ENCODE results near the gene LRIT3. TPM values are rescaled to one million over a fixed set of nuclear protein-coding genes. Genes with fewer than 3 reads are reported as not detected.

LRIT3 gene, protein sequence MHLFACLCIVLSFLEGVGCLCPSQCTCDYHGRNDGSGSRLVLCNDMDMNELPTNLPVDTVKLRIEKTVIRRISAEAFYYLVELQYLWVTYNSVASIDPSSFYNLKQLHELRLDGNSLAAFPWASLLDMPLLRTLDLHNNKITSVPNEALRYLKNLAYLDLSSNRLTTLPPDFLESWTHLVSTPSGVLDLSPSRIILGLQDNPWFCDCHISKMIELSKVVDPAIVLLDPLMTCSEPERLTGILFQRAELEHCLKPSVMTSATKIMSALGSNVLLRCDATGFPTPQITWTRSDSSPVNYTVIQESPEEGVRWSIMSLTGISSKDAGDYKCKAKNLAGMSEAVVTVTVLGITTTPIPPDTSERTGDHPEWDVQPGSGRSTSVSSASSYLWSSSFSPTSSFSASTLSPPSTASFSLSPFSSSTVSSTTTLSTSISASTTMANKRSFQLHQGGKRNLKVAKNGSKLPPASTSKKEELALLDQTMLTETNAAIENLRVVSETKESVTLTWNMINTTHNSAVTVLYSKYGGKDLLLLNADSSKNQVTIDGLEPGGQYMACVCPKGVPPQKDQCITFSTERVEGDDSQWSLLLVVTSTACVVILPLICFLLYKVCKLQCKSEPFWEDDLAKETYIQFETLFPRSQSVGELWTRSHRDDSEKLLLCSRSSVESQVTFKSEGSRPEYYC
- total RNA-seq = 0.15 and 0.32 TPM in 2 replicates

DNA sequence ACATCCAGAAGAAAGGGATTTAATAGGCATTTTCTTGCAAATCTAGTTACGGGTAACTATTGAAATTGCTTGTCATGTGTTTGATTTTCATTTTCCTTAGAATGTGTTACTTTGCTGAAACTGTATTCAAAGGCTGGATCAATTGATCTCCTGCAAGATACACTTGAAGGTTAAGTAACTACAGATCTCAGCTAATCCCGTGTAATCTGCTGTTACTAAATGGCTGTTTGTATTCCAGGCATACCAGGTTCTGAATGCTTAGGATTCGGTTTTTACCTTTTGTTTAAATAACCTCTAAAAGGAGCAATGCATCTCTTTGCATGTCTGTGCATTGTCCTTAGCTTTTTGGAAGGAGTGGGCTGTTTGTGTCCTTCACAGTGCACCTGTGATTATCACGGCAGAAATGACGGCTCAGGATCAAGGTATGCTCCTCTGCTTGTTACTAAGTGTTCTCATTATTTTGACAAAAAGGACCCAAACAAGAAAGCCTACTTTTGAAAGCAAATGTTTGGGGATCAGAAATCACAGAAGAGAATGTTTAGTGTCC lies at the start of gene LRIT3:
TSS of gene LRIT3 (plus strand) at position 212 of the 547 bp plus-strand sequence. CDS start at position 307, 95 bp downstream.
- intact Hi-C loops (cut with micrococcal nuclease) = no loop called here

- intact Hi-C loops (cut with micrococcal nuclease) = no loop called here
These were observed 49.0 kb upstream of the LRIT3 start for GRCh38 chr4:109798866-109799265.

DNA sequence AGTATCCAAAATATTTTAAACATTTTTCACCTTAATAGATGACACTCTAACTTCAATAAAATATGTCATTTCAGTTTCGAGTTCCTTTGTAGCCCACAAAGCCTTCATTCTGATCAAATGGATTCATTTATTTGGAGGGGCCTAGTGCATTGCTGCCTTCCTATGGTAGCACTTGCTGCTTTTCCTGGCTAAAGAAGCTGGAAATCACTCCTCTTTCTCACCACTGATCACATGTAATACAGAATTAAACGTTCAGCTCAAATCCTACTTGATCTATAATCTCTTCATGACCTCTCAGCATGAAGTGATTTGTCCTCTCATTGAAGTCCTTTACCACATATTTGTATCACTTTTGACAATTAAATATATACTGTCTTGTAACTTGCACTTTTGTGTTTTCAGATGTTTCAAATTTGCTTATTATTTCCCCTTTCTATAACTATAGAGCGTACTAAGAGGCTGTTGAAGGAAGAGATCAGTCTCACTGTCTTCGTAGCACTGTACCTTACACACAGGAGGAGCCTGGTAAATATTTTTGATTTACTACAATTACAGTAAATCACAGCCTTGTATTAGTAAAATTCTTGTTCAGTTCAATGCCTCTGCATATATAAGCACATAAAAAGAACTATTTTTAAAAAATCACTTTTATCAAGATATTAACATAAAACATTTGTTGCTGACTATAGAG lies 46.7 kb upstream of the LRIT3 start:
- intact Hi-C loops (cut with micrococcal nuclease) = no loop called here

GRCh38 chr4:109801895-109802319 lies 46.0 kb upstream of the LRIT3 start, which contains the start of gene CFI:
Gene CFI (minus strand): TSS chr4:109801999. CDS start chr4:109801971, 28 bp downstream.
- intact Hi-C loops (cut with micrococcal nuclease) = no loop called here

DNA sequence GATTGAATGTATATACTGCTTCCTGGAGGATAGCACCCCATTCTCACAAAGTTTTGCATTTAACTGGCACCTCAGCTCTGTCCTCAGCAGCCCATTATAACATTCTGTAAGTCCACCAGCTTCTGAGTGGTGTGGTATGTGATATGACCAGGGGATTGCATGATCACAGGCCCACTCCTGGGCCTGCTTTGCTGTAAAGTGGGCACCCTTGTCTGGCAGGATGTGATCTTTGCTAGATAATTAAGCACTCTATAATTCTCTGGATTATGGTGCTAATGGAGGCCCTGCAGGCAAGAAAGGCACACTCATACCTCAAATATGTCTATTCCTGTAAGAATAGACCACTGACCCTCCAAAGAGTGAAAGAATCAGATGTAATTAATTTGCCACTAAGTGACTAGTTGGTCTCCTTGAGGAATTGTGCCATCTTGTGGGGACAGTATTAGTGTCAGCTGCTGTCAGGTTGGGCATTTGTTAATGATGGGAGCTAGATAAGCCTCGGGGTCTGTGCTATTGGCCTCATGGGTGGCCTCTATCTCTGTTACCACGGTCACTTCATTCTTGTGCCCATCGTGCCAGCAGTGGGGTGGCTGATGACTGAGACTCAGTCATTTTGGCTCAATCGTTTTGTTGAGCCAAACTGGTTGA lies 43.9 kb upstream of the LRIT3 start:
- intact Hi-C loops (cut with micrococcal nuclease) = loop anchor here (1.0 kb wide), 2 partner anchors 377 to 382 kb away; no protein-coding TSS in a partner anchor

DNA sequence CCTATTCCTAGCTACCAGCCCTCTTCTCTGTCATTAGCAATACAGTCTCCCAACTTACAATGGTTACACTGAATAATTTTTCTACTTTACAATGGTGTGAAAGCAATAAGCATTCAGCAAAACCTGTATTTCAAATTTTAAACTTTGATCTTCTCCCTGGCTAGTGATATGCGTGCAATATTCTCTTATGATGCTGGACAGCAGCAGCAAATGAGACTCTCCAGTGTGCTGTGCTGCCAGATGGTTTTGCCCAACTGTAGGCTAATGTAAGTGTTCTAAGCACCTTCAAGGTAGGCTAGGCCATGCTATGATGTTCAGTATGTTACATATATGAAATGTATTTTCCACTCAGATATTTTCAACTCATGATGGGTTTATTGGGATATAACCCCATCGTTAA lies 38.3 kb upstream of the LRIT3 start:
- intact Hi-C loops (cut with micrococcal nuclease) = loop anchor here (10.0 kb wide), 2 partner anchors 835 to 1695 kb away; no protein-coding TSS in a partner anchor

DNA sequence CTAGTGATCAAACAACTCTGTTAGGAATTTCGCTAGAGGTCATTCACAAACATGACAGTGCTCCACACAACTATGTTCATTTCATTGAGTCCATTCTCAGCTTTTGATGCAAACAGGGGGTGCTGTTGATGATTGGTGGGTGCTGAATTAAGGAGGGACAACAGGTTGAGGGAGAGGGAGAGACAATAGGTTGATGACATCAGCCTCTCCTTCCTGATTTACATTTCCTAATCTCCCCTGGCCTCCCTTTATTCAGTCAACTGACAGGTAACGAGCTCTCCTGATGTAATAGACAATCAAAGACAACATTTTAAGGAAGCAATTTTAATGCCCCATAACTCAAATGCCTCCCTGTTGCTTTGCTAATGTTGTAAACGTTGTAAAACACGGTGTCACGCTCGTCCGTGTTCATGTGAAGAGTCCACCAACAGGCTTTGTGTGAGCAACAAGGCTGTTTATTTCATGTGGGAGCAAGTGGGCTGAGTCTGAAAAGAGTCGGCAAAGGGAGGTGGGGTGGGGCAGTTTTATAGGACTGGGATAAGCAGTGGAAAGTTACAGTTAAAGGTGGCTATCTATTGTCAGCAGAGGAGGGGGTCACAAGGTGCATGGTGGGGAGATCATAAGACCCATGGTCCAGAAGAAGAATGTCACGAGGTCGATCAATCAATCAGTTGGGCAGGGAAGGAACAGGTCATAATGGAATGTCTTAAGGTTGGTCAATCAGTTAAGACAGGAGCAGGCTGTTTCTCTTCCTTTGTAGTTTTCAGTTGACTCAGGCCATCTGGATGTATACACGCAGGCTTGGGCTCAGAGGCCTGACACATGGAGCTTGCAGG lies 37.1 kb upstream of the LRIT3 start:
- intact Hi-C loops (cut with micrococcal nuclease) = loop anchor here (10.0 kb wide), 2 partner anchors 836 to 1696 kb away; no protein-coding TSS in a partner anchor

DNA sequence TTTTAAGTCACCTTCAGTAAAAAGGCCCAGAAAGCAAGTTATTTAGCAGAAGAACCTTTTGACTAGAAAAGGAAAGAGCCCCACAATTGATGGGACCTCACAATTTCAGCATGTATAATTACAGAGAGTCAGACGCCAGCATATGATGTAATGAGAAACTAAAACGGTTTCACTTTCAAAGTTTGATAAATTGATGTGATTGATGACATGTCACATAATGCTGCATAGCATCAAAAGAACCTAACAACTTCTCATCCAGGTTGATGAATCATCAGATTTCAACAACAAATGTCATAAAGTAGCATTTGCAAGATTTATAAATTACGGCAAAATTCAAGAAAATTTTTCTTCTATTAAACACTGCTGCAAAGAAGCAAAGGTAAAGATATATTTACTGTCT lies 36.2 kb upstream of the LRIT3 start:
- intact Hi-C loops (cut with micrococcal nuclease) = loop anchor here (10.0 kb wide), 2 partner anchors 837 to 1697 kb away; no protein-coding TSS in a partner anchor

DNA sequence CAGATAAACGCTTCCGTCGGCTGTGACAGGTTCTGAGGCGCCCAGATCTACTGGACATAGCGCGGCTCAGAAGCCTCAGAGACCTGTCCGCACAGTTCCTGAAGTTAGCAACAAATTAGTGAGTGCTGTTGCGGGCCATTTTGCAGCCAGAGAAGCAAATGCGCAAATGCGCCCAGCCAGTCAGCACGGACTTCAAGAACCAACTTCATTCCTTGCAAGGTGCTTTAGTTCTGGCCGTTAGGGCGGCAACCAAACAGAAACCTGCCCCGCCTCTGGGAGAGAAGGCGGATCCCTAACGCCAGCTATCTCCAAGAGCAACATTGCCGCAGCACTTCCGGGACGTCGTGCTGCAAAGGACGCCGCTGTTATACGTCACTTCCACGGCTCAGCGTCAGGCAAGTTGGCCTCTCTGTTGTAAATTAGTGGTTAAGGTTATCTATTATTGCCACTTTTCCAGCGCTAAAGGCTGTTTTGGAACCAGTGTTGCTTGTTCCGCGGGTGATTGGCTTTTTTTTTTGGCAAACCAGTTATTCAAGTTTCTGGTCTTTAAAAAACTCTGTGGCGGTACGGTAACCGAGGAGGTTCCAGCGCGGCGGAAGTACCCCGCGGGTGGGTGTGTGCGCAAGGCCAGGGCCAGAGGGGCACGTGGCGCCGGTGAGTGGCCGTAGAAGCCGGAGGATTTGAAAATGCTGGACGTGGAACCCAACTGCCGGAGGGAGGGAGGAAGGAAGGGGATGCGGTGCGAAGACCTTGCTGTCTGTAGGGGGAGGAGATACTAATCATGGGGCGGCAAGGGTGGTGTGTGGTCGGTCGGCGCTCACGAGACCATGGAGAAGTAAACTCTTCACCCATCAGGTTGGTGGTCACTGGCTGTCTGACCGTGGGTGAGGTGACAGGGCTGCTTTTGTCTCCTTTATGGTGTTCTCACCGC lies 32.5 kb upstream of the LRIT3 start, which contains the start of gene GAR1:
TSS of gene GAR1 (plus strand) at position 612 of the 931 bp plus-strand sequence. CDS start 403 bp downstream, outside the sequence.
- intact Hi-C loops (cut with micrococcal nuclease) = loop anchor here (1.0 to 10.0 kb wide), 19 partner anchors 11 to 1883 kb away; partner anchors contain the start of genes CASP6, CYP2U1, HADH and LEF1

- intact Hi-C loops (cut with micrococcal nuclease) = loop anchor here (1.0 to 10.0 kb wide), 10 partner anchors 10 to 1884 kb away; partner anchors contain the start of genes CYP2U1, LEF1 and OSTC
These were observed 31.8 kb upstream of the LRIT3 start for GRCh38 chr4:109816082-109816442.

DNA sequence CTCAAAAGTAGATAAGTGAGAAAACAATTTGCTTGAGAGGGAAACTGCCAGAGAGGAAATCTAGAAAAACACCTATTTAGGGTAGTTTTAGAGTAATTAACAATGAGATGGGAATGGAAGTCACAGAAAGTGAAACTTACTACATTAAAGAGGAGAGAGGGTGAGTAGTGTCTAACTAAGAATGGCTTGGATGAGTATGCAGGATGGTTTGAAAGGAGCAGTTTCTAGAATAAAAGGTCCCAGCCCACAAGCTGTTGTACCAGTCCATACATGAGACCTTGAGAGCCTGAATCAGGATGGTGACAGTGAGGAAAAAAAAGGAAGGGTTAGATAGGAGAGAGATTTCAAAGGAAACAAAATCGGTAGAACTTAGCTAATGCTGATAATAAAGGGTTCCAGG lies 31.0 kb upstream of the LRIT3 start:
- intact Hi-C loops (cut with micrococcal nuclease) = loop anchor here (1.0 to 10.0 kb wide), 10 partner anchors 9 to 1885 kb away; partner anchors contain the start of genes CYP2U1, LEF1 and OSTC

- intact Hi-C loops (cut with micrococcal nuclease) = loop anchor here (5.0 to 10.0 kb wide), 8 partner anchors 239 to 1886 kb away; partner anchors contain the start of genes CYP2U1, LEF1 and OSTC
These were observed 29.6 kb upstream of the LRIT3 start for GRCh38 chr4:109818268-109818667.

DNA sequence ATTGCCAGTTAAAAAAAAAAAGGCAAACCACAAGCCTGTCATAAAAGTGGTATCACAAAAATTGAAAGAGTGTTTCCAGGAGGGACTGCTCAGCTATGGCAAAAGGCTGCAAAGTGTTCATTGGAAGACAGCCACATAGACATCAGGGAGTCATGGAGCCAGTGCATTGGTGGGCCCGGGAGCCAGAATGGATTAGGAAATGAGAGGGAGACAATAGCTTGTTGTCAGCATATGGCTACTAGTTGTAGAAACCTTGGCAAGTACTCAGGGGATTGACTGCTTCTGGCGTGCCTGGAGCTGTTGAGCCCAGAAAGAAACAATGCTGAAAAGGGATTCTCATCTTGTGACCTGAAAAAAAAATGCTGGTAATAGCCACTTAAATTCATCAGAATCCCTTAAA lies 27.3 kb upstream of the LRIT3 start:
- intact Hi-C loops (cut with micrococcal nuclease) = loop anchor here (10.0 kb wide), 1 partner anchor 986 kb away; no protein-coding TSS in a partner anchor

GRCh38 chr4:109821185-109821584 lies 26.7 kb upstream of the LRIT3 start:
- intact Hi-C loops (cut with micrococcal nuclease) = loop anchor here (10.0 kb wide), 1 partner anchor 986 kb away; no protein-coding TSS in a partner anchor

GRCh38 chr4:109826719-109827118 lies 21.2 kb upstream of the LRIT3 start:
- intact Hi-C loops (cut with micrococcal nuclease) = loop anchor here (1.0 to 10.0 kb wide), 6 partner anchors 10 to 992 kb away; partner anchors contain the start of gene CASP6

DNA sequence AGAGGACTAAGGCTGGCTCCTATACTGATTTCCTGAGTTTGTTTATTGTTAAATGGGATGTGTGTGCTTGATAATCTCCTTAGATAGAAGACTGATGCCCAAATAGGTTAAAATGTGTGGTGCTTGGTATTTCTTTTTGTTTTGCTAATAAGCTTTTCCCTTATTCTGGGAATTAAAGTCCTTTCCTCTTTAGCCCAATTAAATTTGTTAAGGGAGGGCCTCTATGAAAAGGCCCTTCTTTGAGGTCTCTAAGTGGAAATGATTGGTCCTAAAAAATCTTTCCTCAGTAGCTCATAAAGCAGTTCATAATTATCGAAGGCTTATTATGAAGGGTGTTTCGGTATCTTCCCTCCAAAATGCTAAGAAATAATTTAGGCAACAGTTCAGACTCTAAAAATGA lies 20.2 kb upstream of the LRIT3 start, which contains the start of gene RRH:
TSS of gene RRH (plus strand) at position 301 of the 400 bp plus-strand sequence. CDS start at position 357, 56 bp downstream.
- intact Hi-C loops (cut with micrococcal nuclease) = loop anchor here (5.0 to 10.0 kb wide), 2 partner anchors 150 to 993 kb away; no protein-coding TSS in a partner anchor

- intact Hi-C loops (cut with micrococcal nuclease) = no loop called here
These were observed 14.2 kb upstream of the LRIT3 start for GRCh38 chr4:109833756-109834155.

DNA sequence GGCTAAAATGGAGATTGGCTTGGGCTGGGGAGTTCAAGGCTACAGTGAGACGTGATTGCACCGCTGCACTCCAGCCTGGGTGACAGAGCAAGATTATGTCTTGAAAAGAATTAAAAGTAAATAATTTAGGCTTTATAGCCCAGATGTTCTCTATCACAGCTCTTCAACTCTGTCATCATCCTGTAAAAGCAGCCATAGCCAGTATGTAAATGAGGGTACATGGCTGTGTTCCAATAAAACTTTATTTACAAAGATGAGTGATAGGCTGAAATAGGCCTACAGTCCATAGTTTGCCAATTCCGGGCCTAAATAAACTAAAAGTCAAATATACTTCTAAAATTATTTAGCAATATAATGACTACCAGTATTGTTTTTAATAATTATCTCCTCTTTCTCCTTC lies 10.9 kb upstream of the LRIT3 start:
- intact Hi-C loops (cut with micrococcal nuclease) = no loop called here
